LNCaP clone FGC (cell line): ENCODE results near the gene SMURF2.

ENCODE experiments used
- DNase-seq: peaks from one replicate; pipeline ENCODE4 v3.0.0-alpha.2; 2011; ENCODE audit warnings: low read depth
- H3K4me3 ChIP-seq: 2 replicates; pipeline ENCODE4 v1.5.1; 2011; ENCODE audit warnings: mild to moderate bottlenecking, low read depth, low read length, control low read depth
- TF ChIP-seq, protein P1 (sequence below): IDR thresholded peaks from 2 replicates; pipeline ENCODE4 v1.5.1; 2012; ENCODE audit warnings: mild to moderate bottlenecking; ENCODE audit not compliant: control insufficient read depth, insufficient read depth; ENCODE audit errors: extremely low read depth

The SMURF2 gene

DNA sequence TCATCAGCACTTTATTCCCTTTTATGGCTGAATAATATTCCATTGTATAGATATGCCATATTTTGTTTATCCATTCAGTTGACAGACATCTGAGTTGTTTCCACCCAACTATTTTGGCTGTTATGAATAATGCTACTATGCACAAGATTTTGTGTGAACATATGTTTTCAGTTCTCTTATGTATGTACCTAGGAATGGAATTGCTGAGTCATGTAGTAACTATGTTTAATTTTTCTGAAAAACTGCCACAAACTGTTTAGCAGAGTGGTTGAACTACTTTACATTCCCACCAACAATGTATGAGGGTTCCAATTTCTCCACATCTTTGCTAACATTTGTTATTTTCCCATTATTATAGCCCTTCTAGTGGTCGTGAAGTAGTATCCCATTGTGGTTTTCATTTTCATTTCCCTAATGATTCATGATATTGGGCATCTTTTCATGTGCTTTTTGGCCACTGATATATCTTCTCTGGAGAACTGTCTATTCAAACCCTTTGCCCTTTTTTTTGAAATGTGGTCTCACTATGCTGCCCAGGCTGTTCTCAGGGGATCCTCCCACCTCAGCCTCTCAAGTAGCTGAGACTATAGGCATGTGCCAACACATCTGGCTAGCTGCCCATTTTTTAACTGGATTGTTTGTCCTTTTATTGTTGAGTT lies 26.3 kb downstream of the SMURF2 start:
- no peak overlapping the region for H3K4me3 ChIP-seq
- TF ChIP-seq, protein P1, sequence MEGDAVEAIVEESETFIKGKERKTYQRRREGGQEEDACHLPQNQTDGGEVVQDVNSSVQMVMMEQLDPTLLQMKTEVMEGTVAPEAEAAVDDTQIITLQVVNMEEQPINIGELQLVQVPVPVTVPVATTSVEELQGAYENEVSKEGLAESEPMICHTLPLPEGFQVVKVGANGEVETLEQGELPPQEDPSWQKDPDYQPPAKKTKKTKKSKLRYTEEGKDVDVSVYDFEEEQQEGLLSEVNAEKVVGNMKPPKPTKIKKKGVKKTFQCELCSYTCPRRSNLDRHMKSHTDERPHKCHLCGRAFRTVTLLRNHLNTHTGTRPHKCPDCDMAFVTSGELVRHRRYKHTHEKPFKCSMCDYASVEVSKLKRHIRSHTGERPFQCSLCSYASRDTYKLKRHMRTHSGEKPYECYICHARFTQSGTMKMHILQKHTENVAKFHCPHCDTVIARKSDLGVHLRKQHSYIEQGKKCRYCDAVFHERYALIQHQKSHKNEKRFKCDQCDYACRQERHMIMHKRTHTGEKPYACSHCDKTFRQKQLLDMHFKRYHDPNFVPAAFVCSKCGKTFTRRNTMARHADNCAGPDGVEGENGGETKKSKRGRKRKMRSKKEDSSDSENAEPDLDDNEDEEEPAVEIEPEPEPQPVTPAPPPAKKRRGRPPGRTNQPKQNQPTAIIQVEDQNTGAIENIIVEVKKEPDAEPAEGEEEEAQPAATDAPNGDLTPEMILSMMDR = no peak
- no peak for DNase-seq

DNA sequence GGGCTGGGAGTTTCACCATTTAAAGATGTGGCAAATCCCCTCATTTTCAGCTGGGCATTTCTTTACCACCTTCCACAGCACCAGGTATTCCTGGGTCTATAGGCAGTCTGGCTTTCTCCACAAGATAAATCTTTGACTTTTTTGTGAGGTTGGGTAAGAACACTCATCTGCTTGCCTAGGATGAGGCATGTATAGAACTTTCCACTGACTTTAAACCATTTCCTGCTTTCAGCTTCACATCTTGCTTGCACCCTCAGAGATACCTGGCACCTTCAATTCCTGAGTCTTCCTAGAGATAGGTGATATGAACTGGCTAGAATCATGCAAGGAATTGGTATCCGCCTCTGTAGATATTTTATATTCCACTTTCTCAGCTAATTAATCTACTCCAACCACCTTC lies 27.9 kb downstream of the SMURF2 start:
- TF ChIP-seq, protein P1 = no peak
- DNase-seq = no peak
- no peak overlapping the region for H3K4me3 ChIP-seq

DNA sequence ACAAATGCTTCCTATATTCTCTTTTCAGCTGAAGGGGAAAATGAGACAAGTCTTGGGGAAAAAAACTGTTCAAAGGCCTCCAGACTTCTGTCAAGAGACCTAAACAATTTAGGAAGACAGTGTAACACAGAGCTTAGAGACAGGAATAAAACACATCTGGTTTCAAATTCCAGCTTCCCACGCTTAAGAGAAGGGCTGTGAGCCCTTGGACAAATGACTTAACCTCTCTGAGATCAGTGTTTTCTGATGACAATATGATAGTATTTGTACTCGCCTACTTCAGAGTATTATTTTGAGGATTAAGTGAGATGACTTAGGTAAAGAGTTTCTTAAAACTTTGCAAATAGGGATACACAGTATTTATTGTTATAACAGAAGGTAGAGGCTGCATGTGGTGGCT lies 29.5 kb downstream of the SMURF2 start:
- TF ChIP-seq, protein P1 = no peak
- H3K4me3 ChIP-seq = no peak overlapping the region
- no peak for DNase-seq

GRCh38 chr17:64632194-64632593 lies 29.9 kb downstream of the SMURF2 start:
- DNase-seq = no peak
- TF ChIP-seq, protein P1 = no peak

GRCh38 chr17:64630309-64631223 lies 31.5 kb downstream of the SMURF2 start:
- DNase-seq = peak; percentile 47
- TF ChIP-seq, protein P1 = no peak
- no peak overlapping the region for H3K4me3 ChIP-seq

More at GRCh38 chr17:64632194-64632593, 29.9 kb downstream of the SMURF2 start:
- H3K4me3 ChIP-seq = no peak overlapping the region

GRCh38 chr17:64628641-64629040 lies 33.5 kb downstream of the SMURF2 start:
- no peak for DNase-seq
- no peak overlapping the region for H3K4me3 ChIP-seq
- TF ChIP-seq, protein P1 = no peak

- TF ChIP-seq, protein P1 = no peak
- H3K4me3 ChIP-seq = no peak overlapping the region
Measured at GRCh38 chr17:64627797-64628196, 34.3 kb downstream of the SMURF2 start.

More at GRCh38 chr17:64627797-64628196, 34.3 kb downstream of the SMURF2 start:
- no peak for DNase-seq
